Skeletal muscle tissue (tissue), 4 donors: ENCODE results near the gene INPP5D. TPM values are rescaled to one million over a fixed set of nuclear protein-coding genes. Genes with fewer than 3 reads are reported as not detected.

Experiments used
- H3K27ac ChIP-seq: one replicate; pipeline ENCODE4 v1.7.0; 2013; ENCODE audit warnings: mild to moderate bottlenecking, low read depth, low read length, inconsistent platforms
- H3K27me3 ChIP-seq, 3 donors: one replicate each; pipeline ENCODE4 v1.7.0; 2013; ENCODE audit warnings: low read length in 3 of 3; ENCODE audit not compliant: control insufficient read depth in 3 of 3, insufficient read depth in 3 of 3
- H3K36me3 ChIP-seq, 3 donors: one replicate each; pipeline ENCODE4 v1.7.0; 2013; ENCODE audit warnings: low read length in 3 of 3; ENCODE audit not compliant: control insufficient read depth in 3 of 3, insufficient read depth in 3 of 3
- H3K4me1 ChIP-seq, 3 donors: one replicate each; pipeline ENCODE4 v1.7.0; 2013; ENCODE audit warnings: low read length in 3 of 3, mild to moderate bottlenecking in 3 of 3; ENCODE audit not compliant: control insufficient read depth in 3 of 3, insufficient read depth in 3 of 3
- H3K4me3 ChIP-seq, 3 donors: one replicate each; pipeline ENCODE4 v1.7.0; 2013; ENCODE audit warnings: low read length in 3 of 3
- H3K9ac ChIP-seq, 3 donors: one replicate each; pipeline ENCODE4 v1.7.0; 2013; ENCODE audit warnings: low read length in 3 of 3, mild to moderate bottlenecking in 3 of 3, moderate library complexity in 2 of 3, low read depth in 1 of 3
- H3K9me3 ChIP-seq, 3 donors: one replicate each; pipeline ENCODE4 v1.7.0; 2013; ENCODE audit warnings: low read length in 3 of 3; ENCODE audit not compliant: control insufficient read depth in 3 of 3
- total RNA-seq: library from RNA; depleted of rRNA; stranded (reverse); fragments of >200 nt; gene quantifications from one replicate; pipeline ENCODE4 v1.2.3, GENCODE V29; 2014
- donor health status: Osteomylitis.

Gene INPP5D
- total RNA-seq, 1 donor from 2014 or later = 8.4 TPM

GRCh38 chr2:233247116-233247515, 187.0 kb downstream of the INPP5D start:
- H3K4me1 ChIP-seq = peaks cover under 1 to 2% (median under 1%) of the 10 kb centered on the region in 3 donors
- H3K36me3 ChIP-seq = no peaks in the 10 kb centered on the region
- H3K27ac ChIP-seq = no peak overlapping the region
- H3K9me3 ChIP-seq = no peaks in the 10 kb centered on the region
- no peak overlapping the region for H3K4me3 ChIP-seq
- H3K27me3 ChIP-seq = no peaks in the 10 kb centered on the region
- no peak overlapping the region for H3K9ac ChIP-seq

GRCh38 chr2:233247744-233248143, 187.6 kb downstream of the INPP5D start:
- Histone ChIP-seq H3K27me3 (no peaks in the 10 kb centered on the region), H3K9me3 (no peaks in the 10 kb centered on the region), H3K4me3 (no peak overlapping the region), H3K9ac (no peak overlapping the region), H3K36me3 (no peaks in the 10 kb centered on the region), H3K4me1 (peaks cover 6 to 7% (median 7%) of the 10 kb centered on the region in 3 donors), H3K27ac (no peak overlapping the region)

DNA sequence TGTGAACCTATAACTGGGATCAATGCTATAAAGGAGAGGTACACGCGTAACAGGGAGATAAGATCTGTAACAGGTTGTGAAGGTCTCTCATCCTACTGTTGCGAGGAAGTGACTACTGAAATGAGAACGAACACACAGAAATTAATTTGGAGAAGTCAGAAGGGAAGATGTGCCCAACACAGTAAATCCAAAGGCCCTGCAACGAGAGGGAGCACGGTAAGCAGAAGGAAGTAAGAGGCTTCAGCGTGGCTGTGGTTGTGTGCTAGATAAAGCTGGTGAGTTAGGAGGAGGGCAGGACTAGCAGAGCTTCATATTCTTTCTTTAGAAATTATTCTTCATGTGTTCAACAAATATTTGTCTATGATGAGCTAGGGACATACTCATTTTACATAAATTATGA, 188.9 kb downstream of the INPP5D start:
- H3K27ac ChIP-seq = no peak overlapping the region
- H3K4me3 ChIP-seq = no peak overlapping the region
- peaks cover 0 to 2% (median 0%) of the 10 kb centered on the region in 3 donors for H3K36me3 ChIP-seq
- H3K9me3 ChIP-seq = no peaks in the 10 kb centered on the region
- H3K27me3 ChIP-seq = no peaks in the 10 kb centered on the region
- H3K9ac ChIP-seq = no peak overlapping the region
- peaks cover 10 to 18% (median 17%) of the 10 kb centered on the region in 3 donors for H3K4me1 ChIP-seq

- Histone ChIP-seq H3K9me3 (no peaks in the 10 kb centered on the region), H3K36me3 (peaks cover 0 to 7% (median 0%) of the 10 kb centered on the region in 3 donors), H3K4me3 (no peak overlapping the region), H3K27ac (no peak overlapping the region), H3K27me3 (no peaks in the 10 kb centered on the region), H3K4me1 (peaks cover 11 to 21% (median 17%) of the 10 kb centered on the region in 3 donors), H3K9ac (no peak overlapping the region)
These were observed 190.4 kb downstream of the INPP5D start for GRCh38 chr2:233250568-233250967.

DNA sequence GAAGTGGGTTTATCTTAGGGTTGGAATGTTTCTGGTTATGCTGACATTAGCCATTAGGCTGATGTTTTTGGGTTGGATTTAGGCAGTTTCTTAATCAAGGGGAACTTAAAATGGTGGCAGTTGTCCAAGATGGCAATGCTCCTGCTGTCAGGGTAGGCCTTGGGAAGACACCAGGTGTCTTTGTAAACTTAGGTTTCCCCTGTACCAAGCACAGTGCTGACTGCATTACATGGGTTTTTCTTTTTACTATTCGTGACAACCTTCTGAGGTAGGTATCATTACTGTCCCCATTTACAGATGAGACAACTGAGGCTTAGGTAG, 190.8 kb downstream of the INPP5D start:
- H3K9ac ChIP-seq = peak overlapping the region; percentile 54 to 84 (median 68)
- peaks cover 11 to 21% (median 17%) of the 10 kb centered on the region in 3 donors for H3K4me1 ChIP-seq
- no peaks in the 10 kb centered on the region for H3K27me3 ChIP-seq
- no peaks in the 10 kb centered on the region for H3K9me3 ChIP-seq
- peak overlapping the region; percentile 75 for H3K27ac ChIP-seq
- peak overlapping the region; percentile 74 to 95 (median 94) for H3K4me3 ChIP-seq
- H3K36me3 ChIP-seq = peaks cover 0 to 8% (median 0%) of the 10 kb centered on the region in 3 donors

- H3K36me3 ChIP-seq = peaks cover 0 to 12% (median 0%) of the 10 kb centered on the region in 3 donors
- H3K27me3 ChIP-seq = no peaks in the 10 kb centered on the region
- peak within 1 kb of the TSS; percentile 75 for H3K27ac ChIP-seq
- peak within 1 kb of the TSS; percentile 84 to 92 (median 90) for H3K9ac ChIP-seq
- no peaks in the 10 kb centered on the region for H3K9me3 ChIP-seq
- peaks cover 11 to 21% (median 17%) of the 10 kb centered on the region in 3 donors for H3K4me1 ChIP-seq
- peak within 1 kb of the TSS; percentile 94 to 96 (median 95) for H3K4me3 ChIP-seq
These were observed 191.4 kb downstream of the INPP5D start, which contains the start of gene ATG16L1 for GRCh38 chr2:233251306-233252116. ATG16L1 (plus strand) TSS chr2:233251673; CDS start chr2:233251828, 155 bp downstream.

DNA sequence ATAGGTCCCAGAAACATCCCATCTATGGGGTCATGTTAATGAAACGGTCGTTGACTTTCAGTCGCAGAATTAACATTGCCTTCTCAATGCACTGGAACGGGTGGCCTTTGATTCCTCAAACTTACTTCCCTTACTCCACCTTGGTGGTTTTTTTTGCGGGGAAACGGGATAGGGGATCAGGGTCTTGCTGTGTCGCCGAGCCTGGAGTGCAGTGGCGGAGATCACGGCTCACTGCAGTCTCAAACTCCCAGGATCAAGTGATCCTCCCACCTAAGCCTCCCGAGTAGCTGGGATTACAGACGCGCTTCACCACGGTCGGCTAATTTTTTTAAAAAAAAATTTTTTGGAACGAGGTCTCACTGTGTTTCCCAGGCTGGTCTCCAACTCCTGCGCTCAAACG, 192.1 kb downstream of the INPP5D start:
- no peaks in the 10 kb centered on the region for H3K27me3 ChIP-seq
- H3K9ac ChIP-seq = peak overlapping the region; percentile 84 to 92 (median 90)
- H3K4me1 ChIP-seq = peaks cover 11 to 21% (median 17%) of the 10 kb centered on the region in 3 donors
- H3K4me3 ChIP-seq = peak overlapping the region; percentile 94 to 96 (median 95)
- peak overlapping the region; percentile 44 for H3K27ac ChIP-seq
- peaks cover 2 to 15% (median 2%) of the 10 kb centered on the region in 3 donors for H3K36me3 ChIP-seq
- H3K9me3 ChIP-seq = no peaks in the 10 kb centered on the region

DNA sequence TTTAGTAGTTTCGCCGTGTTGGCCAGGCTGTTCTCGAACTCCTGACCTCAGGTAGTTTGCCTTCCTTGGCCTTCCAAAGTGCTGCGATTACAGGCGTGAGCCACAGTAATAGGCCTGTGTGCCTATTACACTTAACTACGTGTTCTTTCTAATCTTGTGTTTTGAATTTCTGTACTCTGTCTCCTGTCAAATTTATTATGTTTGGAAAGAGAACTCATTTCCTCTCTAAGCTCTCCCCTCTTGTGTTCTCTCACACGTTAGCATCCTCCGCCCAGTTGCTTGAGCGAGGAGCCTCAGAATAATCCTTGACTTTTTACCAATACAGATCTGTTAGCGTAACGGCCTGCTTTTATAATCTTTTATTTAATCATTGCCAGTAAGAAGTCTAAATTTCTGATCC, 195.0 kb downstream of the INPP5D start:
- H3K27me3 ChIP-seq = no peaks in the 10 kb centered on the region
- no peak overlapping the region for H3K4me3 ChIP-seq
- H3K9me3 ChIP-seq = no peaks in the 10 kb centered on the region
- H3K36me3 ChIP-seq = peaks cover 4 to 38% (median 25%) of the 10 kb centered on the region in 3 donors
- no peak overlapping the region for H3K27ac ChIP-seq
- no peak overlapping the region for H3K9ac ChIP-seq
- H3K4me1 ChIP-seq = peaks cover 11 to 21% (median 17%) of the 10 kb centered on the region in 3 donors

GRCh38 chr2:233256048-233256447, 195.9 kb downstream of the INPP5D start:
- peaks cover 8 to 42% (median 25%) of the 10 kb centered on the region in 3 donors for H3K36me3 ChIP-seq
- H3K9ac ChIP-seq = no peak overlapping the region
- H3K27me3 ChIP-seq = no peaks in the 10 kb centered on the region
- no peak overlapping the region for H3K4me3 ChIP-seq
- no peaks in the 10 kb centered on the region for H3K9me3 ChIP-seq
- H3K4me1 ChIP-seq = peaks cover 11 to 21% (median 17%) of the 10 kb centered on the region in 3 donors
- no peak overlapping the region for H3K27ac ChIP-seq
